Measurements from ENCODE around the gene SPOCK2.

The SPOCK2 gene

DNA sequence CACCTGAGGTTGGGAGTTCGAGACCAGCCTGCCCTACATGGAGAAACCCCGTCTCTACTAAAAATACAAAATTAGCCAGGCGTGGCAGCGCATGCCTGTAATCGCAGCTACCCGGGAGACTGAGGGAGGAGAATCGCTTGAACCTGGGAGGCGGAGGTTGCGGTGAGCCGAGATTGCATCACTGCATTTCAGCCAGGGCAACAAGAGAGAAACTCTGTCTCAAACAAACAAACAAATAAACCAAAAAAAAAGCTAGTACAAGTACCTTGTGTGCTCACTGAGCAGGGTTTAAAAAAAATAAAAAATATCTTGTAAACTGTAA, 11.2 kb upstream of the SPOCK2 start:
- intact Hi-C loops (cut with micrococcal nuclease) = no loop called here
- peaks cover 49% of the 10 kb centered on the region for H3K36me3 Mint-ChIP-seq (ENCODE audit: low read depth)
- no peak overlapping the region for H3K4me3 Mint-ChIP-seq
- no peaks in the 10 kb centered on the region for H3K27me3 Mint-ChIP-seq
- H3K4me1 Mint-ChIP-seq (ENCODE audit: low read depth) = peaks cover 12% of the 10 kb centered on the region
- H3K27ac Mint-ChIP-seq = no peak overlapping the region
- H3K9me3 Mint-ChIP-seq = no peaks in the 10 kb centered on the region

DNA sequence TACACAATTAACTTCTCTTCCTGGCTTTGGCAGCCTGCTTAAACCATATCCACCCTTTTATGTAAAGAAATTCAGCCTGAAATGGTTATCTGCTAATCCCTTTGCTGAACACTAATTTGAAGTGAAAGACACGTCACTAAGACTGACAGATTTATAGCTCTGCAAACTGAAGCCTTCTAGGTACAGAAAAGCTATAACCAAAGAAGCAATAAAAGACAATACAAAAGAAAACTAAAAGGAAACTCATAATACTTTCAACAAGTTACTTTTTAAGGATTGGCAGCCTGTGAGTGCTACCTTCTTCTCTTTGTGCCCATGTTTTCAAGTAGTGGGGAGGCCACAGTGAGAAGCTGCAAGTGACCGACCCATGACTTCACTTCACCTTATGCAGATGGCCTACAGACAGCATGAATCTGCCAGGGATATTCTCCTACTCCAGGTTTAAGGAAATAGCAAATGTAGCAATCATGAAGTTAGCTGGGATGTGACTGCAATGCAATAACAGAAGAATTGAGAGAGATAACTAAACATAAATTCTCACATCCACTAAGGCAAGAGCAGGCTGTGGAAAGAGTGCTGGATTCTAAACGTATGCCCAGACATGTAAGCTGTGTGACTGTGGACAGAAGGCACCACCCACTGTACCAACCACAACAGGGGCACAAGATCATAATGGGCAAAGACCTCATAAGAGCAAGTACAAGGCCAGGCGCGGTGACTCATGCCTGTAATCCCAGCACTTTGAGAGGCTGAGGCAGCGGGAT, 10.7 kb upstream of the SPOCK2 start:
- H3K4me3 Mint-ChIP-seq = no peak overlapping the region
- H3K27ac Mint-ChIP-seq = no peak overlapping the region
- intact Hi-C loops (cut with micrococcal nuclease) = no loop called here

DNA sequence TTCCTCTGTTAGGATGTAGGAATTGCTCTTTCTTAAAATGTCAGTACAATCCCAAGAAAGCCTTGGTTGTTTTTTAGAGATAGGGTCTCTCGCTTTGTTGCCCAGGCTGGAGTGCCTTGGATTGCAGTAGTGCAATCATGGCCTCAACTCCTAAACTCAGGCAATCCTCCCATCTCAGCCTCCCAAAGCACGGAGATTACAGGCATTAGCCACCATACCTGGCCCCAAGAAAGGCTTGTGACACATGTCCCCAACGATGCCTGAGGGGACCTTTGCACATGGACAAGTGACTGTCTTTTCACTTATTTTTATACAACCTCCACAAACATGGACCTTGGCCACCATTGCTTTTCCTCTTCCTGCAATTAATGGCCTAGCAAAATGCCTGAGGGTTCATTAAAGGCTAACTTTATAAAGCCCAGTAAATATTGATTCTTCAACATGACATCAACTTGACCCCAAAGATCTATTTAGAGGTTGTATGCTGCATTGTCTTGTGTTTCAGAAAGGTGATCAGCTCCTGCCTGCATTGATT, 10.0 kb upstream of the SPOCK2 start:
- Mint-ChIP-seq H3K4me3 (no peak overlapping the region), H3K4me1 (ENCODE audit: low read depth) (peaks cover 12% of the 10 kb centered on the region), H3K9me3 (no peaks in the 10 kb centered on the region), H3K27me3 (no peaks in the 10 kb centered on the region), H3K27ac (no peak overlapping the region), H3K36me3 (ENCODE audit: low read depth) (peaks cover 47% of the 10 kb centered on the region)
- intact Hi-C loops (cut with micrococcal nuclease) = no loop called here

More for the DNA sequence above, 10.7 kb upstream of the SPOCK2 start:
- Mint-ChIP-seq H3K9me3 (no peaks in the 10 kb centered on the region), H3K4me1 (ENCODE audit: low read depth) (peaks cover 12% of the 10 kb centered on the region), H3K27me3 (no peaks in the 10 kb centered on the region), H3K36me3 (ENCODE audit: low read depth) (peaks cover 53% of the 10 kb centered on the region)

DNA sequence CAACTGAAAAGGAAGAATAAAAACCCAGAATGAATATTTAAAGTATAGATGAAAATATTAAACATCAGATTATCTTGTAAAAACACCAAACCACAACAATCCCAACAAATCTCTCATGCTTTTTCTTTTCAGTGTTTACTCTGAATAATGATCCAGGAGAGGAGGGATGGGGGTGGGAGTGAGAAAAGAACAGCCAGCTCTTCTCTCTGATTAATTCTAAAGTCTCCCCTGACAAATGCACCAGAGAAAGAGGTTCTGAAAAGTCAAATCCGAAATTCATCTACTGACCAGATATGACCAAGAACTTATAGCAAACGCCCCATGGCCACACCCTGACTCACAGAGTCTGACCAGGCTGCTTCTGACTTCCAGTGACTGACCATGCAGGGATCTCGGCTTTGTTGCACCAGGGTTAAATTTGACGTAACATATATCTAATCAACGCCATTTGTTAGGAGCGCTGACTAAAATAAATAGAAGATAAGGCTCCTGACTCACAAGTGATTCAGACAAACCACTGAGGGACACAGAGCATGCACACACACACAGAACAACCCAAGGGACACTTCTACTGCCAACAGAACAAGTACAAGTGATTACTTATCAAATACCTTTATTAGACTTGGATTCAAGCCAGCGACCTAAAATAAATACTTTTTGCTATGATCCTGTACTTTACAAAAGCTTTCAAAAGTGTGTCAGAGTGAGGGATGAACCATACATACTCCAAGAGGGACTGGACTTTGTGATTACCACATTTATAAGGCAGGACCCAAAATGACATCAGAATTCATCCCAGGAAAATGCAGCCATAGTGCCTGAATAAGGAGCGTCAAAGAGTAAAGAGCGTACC, 9.3 kb upstream of the SPOCK2 start:
- Mint-ChIP-seq H3K27me3 (no peaks in the 10 kb centered on the region), H3K27ac (no peak overlapping the region), H3K9me3 (no peaks in the 10 kb centered on the region), H3K36me3 (ENCODE audit: low read depth) (peaks cover 44% of the 10 kb centered on the region), H3K4me3 (no peak overlapping the region), H3K4me1 (ENCODE audit: low read depth) (peaks cover 12% of the 10 kb centered on the region)
- intact Hi-C loops (cut with micrococcal nuclease) = no loop called here

DNA sequence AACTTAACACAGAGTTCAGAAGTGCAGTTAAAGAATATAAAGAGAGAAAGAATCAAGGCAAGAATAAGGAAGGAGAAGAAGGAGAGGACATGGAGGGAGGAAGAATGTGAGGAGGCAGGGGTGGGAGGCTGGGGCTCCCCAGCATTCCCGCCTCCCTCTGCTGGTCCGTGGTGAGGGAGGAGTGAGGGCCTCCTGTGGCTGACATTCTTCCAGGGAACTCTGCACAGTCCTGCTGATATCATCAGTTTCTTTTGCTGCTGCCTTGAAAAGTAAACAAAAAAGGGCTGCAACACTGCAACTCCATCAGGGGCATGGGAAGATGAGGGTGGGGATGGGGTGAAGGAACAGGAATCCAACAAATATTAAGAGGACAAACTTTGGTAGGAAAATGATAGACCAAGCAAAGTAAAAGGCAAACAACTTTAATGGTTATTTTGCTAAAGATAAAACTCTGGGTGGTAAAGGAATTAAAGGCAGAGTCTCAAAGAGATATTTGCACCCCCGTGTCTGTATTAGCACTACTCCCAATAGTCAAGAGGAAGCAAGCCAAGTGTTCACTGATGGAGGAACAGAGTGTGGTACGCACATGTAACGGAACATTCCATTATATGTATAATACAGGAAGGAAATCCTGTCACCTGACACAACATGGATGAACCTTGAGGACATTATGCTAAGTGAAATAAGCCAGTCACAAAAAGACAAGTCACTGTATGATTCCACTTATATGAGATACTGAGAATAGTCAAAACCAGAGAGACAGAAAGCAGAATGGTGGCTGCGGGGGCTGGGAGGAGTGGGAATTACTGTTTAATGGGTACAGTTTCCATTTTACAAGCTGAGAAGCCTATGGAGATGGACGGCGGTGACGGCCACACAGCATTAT, 8.0 kb upstream of the SPOCK2 start:
- H3K27ac Mint-ChIP-seq = no peak overlapping the region
- H3K4me3 Mint-ChIP-seq = no peak overlapping the region
- H3K4me1 Mint-ChIP-seq (ENCODE audit: low read depth) = peaks cover 12% of the 10 kb centered on the region
- H3K9me3 Mint-ChIP-seq = no peaks in the 10 kb centered on the region
- intact Hi-C loops (cut with micrococcal nuclease) = no loop called here
- peaks cover 35% of the 10 kb centered on the region for H3K36me3 Mint-ChIP-seq (ENCODE audit: low read depth)
- H3K27me3 Mint-ChIP-seq = peaks cover 9% of the 10 kb centered on the region

DNA sequence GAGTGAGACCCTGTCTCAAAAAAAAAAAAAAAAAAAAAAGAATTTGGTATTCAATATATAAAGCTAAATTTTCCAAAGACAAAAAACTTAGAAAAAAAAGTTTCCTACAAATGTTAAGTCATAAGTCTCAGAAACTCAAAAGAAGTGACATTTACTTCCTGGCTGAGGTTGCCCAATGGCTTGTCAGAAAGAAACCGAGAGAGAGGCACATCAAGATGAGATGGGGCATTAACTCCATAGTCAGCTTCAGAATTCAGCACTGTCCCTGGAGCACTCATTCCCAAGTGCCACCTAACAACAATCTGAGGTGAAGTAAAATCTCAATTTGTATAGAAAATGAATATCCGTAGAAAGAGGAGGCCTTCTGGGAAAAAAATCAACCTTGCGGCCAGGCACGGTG, 6.8 kb upstream of the SPOCK2 start:
- intact Hi-C loops (cut with micrococcal nuclease) = no loop called here
- Mint-ChIP-seq H3K4me1 (ENCODE audit: low read depth) (peaks cover 12% of the 10 kb centered on the region), H3K9me3 (no peaks in the 10 kb centered on the region), H3K27ac (no peak overlapping the region), H3K27me3 (peaks cover 14% of the 10 kb centered on the region), H3K4me3 (no peak overlapping the region), H3K36me3 (ENCODE audit: low read depth) (peaks cover 28% of the 10 kb centered on the region)

DNA sequence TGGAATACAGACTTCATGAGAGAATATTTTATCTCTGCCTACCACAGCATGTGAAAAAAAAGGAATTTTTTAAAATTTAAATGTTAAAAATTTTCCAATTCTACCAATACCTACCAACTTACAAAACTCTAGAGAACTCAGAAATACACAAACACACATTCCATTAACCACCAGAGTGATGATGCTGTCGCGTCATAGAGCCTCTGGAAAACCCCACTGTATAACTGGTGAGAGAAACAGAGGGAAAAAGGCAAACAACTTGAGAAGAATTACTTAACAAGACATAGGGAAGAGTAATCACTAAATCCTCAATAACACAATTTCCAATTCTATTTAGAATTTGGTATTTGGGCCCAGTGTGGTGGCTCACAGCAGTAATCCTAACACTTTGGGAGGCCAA, 6.2 kb upstream of the SPOCK2 start:
- peaks cover 12% of the 10 kb centered on the region for H3K4me1 Mint-ChIP-seq (ENCODE audit: low read depth)
- intact Hi-C loops (cut with micrococcal nuclease) = no loop called here
- no peak overlapping the region for H3K4me3 Mint-ChIP-seq
- no peak overlapping the region for H3K27ac Mint-ChIP-seq
- H3K9me3 Mint-ChIP-seq = no peaks in the 10 kb centered on the region
- peaks cover 28% of the 10 kb centered on the region for H3K36me3 Mint-ChIP-seq (ENCODE audit: low read depth)
- H3K27me3 Mint-ChIP-seq = peaks cover 20% of the 10 kb centered on the region

DNA sequence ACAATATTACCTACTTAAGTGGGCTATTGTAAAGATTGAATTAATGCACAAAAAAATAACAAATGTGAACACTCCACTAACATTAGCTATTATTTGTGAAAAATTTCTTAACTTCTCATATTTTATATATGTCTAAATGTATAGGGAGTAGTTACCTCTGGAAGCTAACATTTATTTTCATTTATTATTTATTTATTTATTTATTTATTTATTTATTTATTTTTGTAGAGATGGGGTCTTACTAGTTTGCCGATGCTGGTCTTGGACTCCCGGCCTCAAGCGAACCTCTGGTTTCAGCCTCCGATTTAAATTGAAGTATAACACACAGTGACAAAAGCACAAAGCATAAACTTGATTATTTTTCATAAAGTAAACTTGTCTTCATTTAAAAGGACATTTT, 5.1 kb upstream of the SPOCK2 start:
- no peaks in the 10 kb centered on the region for H3K9me3 Mint-ChIP-seq
- peaks cover 17% of the 10 kb centered on the region for H3K4me1 Mint-ChIP-seq (ENCODE audit: low read depth)
- peaks cover 30% of the 10 kb centered on the region for H3K27me3 Mint-ChIP-seq
- no peak overlapping the region for H3K27ac Mint-ChIP-seq
- intact Hi-C loops (cut with micrococcal nuclease) = no loop called here
- H3K4me3 Mint-ChIP-seq = no peak overlapping the region
- H3K36me3 Mint-ChIP-seq (ENCODE audit: low read depth) = peaks cover 28% of the 10 kb centered on the region

DNA sequence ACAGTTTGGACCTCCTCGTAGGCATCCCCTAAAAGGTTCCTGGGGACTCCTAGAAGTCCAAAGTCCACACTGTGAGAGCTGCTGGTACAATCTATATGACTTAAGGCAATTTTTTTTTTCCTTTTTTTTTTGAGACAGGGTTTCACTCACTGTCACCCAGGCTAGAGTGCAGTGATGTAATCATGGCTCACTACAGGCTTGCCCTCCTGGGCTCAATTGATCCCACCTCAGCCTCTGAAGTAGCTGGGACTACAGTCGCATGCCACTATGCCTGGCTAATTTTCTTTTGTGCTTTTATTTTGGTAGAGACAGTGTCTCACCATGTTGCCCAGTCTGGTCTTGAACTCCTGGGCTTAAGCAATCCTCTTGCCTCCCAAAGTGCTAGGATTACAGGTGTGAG, 4.6 kb upstream of the SPOCK2 start:
- Mint-ChIP-seq H3K9me3 (no peaks in the 10 kb centered on the region), H3K27me3 (peaks cover 34% of the 10 kb centered on the region), H3K27ac (no peak overlapping the region), H3K36me3 (ENCODE audit: low read depth) (peaks cover 28% of the 10 kb centered on the region), H3K4me3 (no peak overlapping the region), H3K4me1 (ENCODE audit: low read depth) (peaks cover 22% of the 10 kb centered on the region)
- intact Hi-C loops (cut with micrococcal nuclease) = no loop called here

DNA sequence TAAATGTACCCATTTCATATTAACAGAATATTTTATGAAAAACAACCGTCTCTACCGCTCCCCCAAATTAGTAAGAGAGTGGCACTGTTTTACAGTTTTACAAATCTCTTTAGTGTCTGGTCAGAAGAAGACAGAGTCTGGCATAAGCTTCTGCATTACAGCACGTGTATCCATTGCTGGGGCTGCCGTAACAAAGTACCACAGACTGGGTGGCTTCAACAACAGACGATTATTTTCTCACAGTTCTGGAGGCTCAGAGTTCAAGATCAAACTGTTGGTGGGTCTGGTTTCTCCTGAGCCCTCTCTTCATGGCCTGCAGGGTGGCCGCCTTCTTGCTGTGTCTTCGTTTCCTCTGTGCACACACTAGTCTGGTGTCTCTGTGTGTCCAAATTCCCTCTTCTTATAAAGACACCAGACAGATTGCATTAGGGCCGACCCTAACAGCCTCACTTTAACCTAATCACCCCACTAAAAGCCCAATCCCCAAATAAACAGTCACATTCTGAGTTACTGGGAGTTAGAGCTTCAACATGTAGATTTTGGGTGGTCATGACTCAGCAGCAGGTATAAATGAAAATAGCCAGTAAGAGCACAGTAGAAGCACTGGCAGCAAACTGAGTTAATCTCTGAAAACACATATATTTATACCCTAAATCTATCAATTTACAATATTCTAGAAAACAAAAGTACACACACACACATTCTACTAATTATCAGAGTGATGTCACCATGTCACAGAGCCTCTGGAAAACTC, 4.0 kb upstream of the SPOCK2 start:
- Mint-ChIP-seq H3K27me3 (peaks cover 39% of the 10 kb centered on the region), H3K27ac (no peak overlapping the region), H3K4me3 (no peak overlapping the region), H3K4me1 (ENCODE audit: low read depth) (peaks cover 28% of the 10 kb centered on the region), H3K9me3 (no peaks in the 10 kb centered on the region), H3K36me3 (ENCODE audit: low read depth) (peaks cover 22% of the 10 kb centered on the region)
- intact Hi-C loops (cut with micrococcal nuclease) = no loop called here

DNA sequence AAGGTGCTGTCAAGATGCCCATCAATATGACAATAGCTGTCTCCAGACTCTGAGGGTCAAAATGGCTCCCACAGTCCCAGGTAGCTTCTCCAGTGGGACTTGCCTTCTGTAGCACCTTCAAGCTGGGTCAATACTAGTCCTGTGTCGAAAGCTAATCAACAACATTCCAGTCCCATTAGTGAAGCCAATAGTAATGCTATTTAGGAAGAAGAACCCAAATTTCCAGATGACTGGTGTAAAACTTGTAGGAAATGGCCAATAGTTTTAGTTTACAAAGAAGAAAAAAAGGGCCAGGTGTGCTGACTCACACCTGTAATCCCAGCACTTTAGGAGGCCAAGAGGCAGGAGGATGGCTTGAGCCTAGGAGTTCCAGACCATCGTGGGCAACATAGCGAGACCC, 2.0 kb upstream of the SPOCK2 start:
- Mint-ChIP-seq H3K27me3 (peaks cover 58% of the 10 kb centered on the region), H3K4me3 (no peak overlapping the region), H3K27ac (no peak overlapping the region), H3K4me1 (ENCODE audit: low read depth) (peaks cover 25% of the 10 kb centered on the region), H3K36me3 (ENCODE audit: low read depth) (peaks cover 4% of the 10 kb centered on the region), H3K9me3 (no peaks in the 10 kb centered on the region)
- intact Hi-C loops (cut with micrococcal nuclease) = no loop called here

DNA sequence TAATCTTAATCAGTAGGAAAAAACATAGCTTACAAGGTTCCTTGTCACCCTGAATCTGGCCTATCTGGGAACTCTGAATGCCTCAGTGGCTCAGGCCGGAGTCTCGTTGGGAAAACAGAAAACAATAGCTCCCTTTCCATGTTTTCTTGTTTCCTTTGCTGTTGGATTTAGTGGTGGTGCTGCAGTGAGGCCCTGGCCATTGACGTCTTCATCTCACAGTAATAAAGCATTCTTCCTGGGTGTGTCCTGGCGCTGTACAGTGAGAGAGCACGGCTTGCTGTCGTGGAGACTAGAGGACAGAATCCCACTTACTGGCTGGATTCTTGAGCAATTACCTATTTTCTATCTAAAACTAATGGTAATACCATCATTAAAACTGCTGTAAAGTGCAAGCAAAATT, 1.3 kb upstream of the SPOCK2 start:
- H3K9me3 Mint-ChIP-seq = no peaks in the 10 kb centered on the region
- H3K27ac Mint-ChIP-seq = no peak overlapping the region
- intact Hi-C loops (cut with micrococcal nuclease) = no loop called here
- H3K4me1 Mint-ChIP-seq (ENCODE audit: low read depth) = peaks cover 25% of the 10 kb centered on the region
- H3K27me3 Mint-ChIP-seq = peaks cover 62% of the 10 kb centered on the region
- H3K36me3 Mint-ChIP-seq (ENCODE audit: low read depth) = peaks cover 4% of the 10 kb centered on the region
- H3K4me3 Mint-ChIP-seq = no peak overlapping the region

DNA sequence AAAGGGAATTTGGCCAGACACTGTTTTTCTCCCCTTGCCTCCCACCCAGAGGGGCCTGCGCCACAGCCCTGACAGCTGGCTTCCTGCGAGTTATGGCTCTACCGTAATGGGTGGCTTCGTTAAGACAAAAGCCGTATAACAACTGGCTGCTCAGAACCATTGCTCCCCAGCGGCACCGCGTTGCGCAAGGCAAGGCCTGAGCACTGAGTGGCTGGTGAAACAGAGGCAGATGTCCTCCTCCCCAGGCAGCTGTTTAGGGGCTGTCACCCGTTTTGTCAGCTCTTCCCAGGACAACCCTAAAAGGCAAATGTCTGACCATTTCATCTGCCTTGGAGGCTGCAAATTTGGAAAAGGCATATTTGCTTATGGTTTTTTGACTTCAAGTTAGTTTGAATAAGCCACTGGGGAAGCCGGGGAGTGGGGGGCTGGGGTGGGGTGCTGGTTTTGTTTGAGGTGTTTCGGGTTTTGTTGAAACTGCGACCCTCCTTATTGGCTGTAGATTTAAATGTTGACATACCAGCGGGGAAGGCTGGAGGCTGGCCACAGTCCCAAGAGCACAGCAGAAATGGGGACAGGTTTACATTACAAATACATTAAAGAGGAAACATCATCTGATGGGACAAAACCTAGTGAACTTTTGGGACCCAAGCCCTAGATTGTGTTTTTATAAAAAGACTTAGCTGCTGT, 681 bp upstream of the SPOCK2 start:
- H3K27ac Mint-ChIP-seq = no peak overlapping the region
- no peak overlapping the region for H3K4me3 Mint-ChIP-seq
- H3K9me3 Mint-ChIP-seq = no peaks in the 10 kb centered on the region
- intact Hi-C loops (cut with micrococcal nuclease) = no loop called here
- no peaks in the 10 kb centered on the region for H3K36me3 Mint-ChIP-seq (ENCODE audit: low read depth)
- H3K27me3 Mint-ChIP-seq = peaks cover 62% of the 10 kb centered on the region
- H3K4me1 Mint-ChIP-seq (ENCODE audit: low read depth) = peaks cover 25% of the 10 kb centered on the region

All from dendritic cell treated with granulocyte-macrophage colony-stimulating factor and Interleukin-4, amounts not matched to agents 40 ng/mL and 50 ng/mL, for 4 days (primary cell).